ENCODE data around the gene GREM1.

Gene GREM1

DNA sequence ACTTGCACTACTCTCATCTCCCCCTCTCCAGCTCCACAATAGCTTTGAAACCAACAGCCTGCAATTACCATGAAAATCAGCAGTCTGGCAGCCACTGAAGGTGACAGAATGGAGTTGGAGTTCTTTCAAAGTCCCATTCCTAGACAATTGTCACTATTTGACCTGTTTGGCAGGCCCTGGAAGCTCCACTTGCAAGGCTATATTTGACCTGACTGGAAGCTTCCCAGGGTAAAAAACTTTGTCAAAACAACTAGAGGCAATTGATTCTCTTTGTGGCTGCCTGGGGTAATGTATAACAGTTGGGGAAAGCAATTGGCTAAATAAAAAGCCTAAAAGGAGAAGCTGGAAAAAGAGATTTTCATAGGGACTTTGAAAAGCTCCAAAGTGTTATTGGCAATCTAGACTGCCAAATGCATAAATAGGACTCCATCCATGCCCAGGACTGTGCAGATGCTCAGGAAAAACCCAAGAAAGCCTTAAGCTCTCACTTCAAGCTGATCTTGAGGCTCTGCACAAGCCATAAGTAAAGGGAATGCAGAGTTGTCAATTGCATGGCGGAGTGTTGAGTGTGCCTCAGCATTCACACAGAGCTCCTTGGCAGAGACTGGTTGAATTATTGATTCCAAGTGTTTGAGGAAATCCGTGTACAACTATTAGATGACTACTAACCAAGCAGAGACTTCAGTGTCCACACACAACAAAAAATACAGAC is 18.3 kb downstream of the GREM1 start:
- POLR2A ChIA-PET (ENCODE audit: low non-redundant PET) = no interaction called here
- DNase-seq (ENCODE audit: low spot score) = no peak
- TF ChIP-seq CTCF (conservative IDR thresholded peaks at IDR 0.05; ENCODE audit: low read depth) = no peak
- CTCF ChIA-PET = interaction anchor here (0.6 kb wide), 1 partner anchor 96 kb away, joined by 3 read pairs; no protein-coding TSS in a partner anchor
- no peak overlapping the region for H3K27ac ChIP-seq

DNA sequence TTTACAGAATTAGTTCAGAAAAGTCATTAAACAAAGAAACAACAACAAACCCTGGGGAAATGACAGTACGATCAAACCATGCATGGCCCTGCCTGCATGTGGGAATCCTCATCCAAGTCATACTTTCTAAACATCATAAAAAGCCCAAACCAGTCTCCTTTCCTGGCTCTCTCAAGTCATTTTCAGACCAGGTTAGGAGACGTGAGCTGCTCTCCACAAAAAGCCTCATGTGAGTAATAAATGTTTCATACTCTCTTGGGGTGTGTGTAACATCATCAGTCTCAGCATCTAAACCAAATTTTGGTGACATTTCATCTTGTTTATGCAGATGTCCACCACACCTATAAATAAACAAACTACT is 18.9 kb downstream of the GREM1 start:
- TF ChIP-seq CTCF (conservative IDR thresholded peaks at IDR 0.05; ENCODE audit: low read depth) = no peak
- DNase-seq (ENCODE audit: low spot score) = no peak
- ChIA-PET CTCF (interaction anchor here (0.6 kb wide), 1 partner anchor 96 kb away, joined by 3 read pairs; no protein-coding TSS in a partner anchor), POLR2A (ENCODE audit: low non-redundant PET) (no interaction called here)
- H3K27ac ChIP-seq = no peak overlapping the region

DNA sequence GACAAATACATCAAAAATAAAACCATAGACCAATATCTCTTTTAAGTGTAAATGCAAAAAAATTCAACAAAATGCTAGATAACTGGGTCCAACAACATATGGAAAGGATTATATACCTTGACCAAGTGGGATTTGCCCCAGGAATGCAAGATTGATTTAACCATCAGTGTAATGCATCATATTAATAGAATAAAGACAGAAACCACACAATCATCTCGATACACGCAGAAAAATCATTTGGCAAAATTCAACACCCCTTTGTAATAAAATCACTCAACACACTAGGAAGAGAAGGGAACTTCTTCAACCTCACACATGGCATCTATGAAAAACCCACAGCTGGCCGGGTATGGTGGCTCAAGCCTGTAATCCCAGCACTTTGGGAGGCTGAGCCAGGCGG is 19.5 kb downstream of the GREM1 start:
- no peak for TF ChIP-seq CTCF (conservative IDR thresholded peaks at IDR 0.05; ENCODE audit: low read depth)
- ChIA-PET POLR2A (ENCODE audit: low non-redundant PET) (no interaction called here), CTCF (no interaction called here)
- no peak for DNase-seq (ENCODE audit: low spot score)
- no peak overlapping the region for H3K27ac ChIP-seq

GRCh38 chr15:32738666-32739065 is 20.9 kb downstream of the GREM1 start:
- H3K27ac ChIP-seq = no peak overlapping the region
- CTCF ChIA-PET = no interaction called here
- POLR2A ChIA-PET (ENCODE audit: low non-redundant PET) = no interaction called here
- no peak for DNase-seq (ENCODE audit: low spot score)
- no peak for TF ChIP-seq CTCF (conservative IDR thresholded peaks at IDR 0.05; ENCODE audit: low read depth)

GRCh38 chr15:32739522-32740063 is 21.8 kb downstream of the GREM1 start:
- ChIA-PET CTCF (interaction anchor here (0.6 kb wide), 1 partner anchor 254 kb away, joined by 3 read pairs; no protein-coding TSS in a partner anchor), POLR2A (ENCODE audit: low non-redundant PET) (no interaction called here)
- DNase-seq (ENCODE audit: low spot score) = no peak
- no peak for TF ChIP-seq CTCF (conservative IDR thresholded peaks at IDR 0.05; ENCODE audit: low read depth)
- H3K27ac ChIP-seq = no peak overlapping the region

DNA sequence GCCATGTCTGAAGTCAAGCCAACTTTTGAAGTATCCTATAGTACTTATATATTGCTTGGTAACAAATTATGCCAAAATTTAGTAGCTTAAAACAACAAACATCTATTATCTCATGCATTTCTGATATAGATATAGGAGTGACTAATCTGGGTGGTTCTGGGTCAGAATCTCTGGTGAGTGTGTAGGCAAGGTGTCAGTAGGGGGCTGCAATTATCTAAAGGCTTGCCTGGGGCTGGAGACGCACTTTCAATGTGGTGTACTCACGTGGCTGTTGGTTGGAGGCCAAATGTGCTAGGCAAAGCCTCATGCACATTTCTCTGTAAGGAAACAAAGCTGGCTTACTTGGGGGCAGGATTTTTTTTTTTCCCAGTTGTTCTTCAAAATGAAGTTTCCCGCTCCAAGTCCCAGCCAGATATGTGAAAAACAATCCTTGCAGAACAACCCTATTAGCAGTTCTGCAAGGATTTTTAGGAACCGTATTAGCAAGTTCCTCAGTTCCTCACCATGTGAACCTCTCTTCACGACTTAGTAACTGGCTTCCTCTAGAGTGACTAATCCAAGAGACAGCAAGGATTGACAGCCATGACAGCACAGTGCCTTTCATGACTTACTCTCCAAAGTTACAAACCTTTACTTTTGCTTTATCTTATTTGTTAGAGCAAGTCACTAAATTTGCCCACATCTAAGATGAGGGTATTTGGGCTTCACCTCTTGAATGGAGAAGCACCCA is 25.8 kb downstream of the GREM1 start:
- DNase-seq (ENCODE audit: low spot score) = no peak
- ChIA-PET CTCF (interaction anchor here (0.6 to 1.3 kb wide), 2 partner anchors 40 to 50 kb away, joined by 3 read pairs; no protein-coding TSS in a partner anchor), POLR2A (ENCODE audit: low non-redundant PET) (no interaction called here)

More for the DNA sequence above, 25.8 kb downstream of the GREM1 start:
- TF ChIP-seq CTCF (conservative IDR thresholded peaks at IDR 0.05; ENCODE audit: low read depth) = no peak
- H3K27ac ChIP-seq = no peak overlapping the region

All from RWPE1 (cell line).